ACHN (cell line): ENCODE measurements around the gene LRRC1.

ENCODE experiments used
- DNase-seq: peaks from one replicate; pipeline ENCODE4 v3.0.0-alpha.2; 2015
- in situ Hi-C: cut with HindIII; loops from 2 replicates; pipeline ENCODE4 v1.10.0; 2017; ENCODE audit warnings: low sequenced_read_pairs, low pct_ligation_motif_present, low pct_unique_long_range_greater_than_20kb

The LRRC1 gene

DNA sequence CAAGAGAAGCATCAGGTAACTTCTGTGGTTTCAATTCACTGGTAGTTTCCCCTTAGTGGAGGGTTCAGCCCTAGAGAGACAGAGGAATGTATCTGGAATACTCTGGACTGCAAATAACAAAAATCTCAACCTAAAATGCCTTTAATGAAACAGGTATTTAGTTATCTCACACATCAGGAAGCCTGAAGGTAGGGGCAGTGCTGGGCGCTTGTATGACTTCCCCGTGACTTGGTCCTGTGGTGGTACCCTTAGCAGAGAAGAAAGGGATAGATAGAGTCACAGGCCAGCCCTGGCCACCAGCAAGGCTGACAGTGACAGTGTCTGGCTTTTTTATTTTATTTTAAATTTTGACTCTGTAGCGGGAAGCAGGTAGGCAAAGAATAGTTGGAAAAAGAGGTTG lies 14.9 kb downstream of the LRRC1 start:
- DNase-seq: no peak
- in situ Hi-C loops: no loop called here

DNA sequence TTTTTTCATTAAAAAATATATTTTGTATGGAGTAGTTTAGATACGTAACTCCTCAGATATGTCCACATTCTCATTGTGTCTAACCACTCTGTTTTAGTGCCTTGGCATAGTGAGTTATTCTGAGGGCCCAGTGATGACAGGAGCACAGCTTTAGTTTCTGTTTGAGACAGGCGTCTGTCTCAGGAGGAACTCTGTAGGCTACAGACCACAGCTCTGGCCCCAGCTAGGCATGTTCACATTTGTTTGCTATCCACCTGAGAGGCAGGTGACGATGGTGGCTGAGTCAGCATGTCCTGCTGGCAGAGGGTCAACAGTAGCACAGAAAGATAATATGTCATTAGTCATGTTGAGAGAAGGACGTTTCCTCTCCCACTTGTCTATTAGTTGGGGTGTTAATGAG lies 16.3 kb downstream of the LRRC1 start:
- no peak for DNase-seq
- in situ Hi-C loops: no loop called here

DNA sequence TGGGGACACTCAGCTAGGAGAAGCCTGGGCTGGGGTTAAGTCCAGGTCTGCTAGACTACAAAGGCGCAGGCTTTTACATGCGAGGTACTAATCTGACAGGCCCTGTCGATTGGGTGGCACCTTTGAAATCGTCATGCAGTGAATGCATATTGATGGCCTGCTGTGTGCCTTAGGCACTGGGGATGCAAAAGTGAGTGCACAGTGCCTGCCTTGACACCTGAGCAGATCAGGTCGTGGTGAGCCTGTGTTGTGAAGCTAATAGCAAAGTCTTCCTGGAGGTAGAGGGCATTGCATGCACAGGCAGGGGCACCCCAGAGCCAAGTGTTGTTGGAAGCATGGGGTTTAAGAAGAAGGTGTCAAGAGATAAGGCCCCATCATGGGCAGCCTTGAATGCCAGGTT lies 16.9 kb downstream of the LRRC1 start:
- DNase-seq: no peak
- in situ Hi-C loops: no loop called here

DNA sequence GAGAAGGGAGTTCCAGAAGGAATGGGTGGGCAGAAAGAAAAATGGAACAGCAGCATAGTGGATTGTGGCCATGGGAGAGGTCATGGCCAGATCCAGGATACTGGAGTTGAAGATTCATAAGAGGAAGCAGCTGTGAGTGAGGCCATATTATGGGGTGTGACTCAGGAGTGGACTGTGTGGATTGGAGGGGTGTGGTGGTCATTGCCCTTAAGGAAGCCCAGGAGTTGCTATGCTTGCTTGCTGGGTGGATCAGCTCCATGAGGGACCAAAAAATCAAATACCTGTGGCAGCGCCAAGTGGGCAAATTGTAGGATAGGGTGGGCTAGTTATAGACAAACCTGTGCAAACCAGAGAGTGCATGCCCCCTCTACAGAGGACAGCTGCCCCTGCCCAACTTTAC lies 18.3 kb downstream of the LRRC1 start:
- no peak for DNase-seq
- in situ Hi-C loops: no loop called here

DNA sequence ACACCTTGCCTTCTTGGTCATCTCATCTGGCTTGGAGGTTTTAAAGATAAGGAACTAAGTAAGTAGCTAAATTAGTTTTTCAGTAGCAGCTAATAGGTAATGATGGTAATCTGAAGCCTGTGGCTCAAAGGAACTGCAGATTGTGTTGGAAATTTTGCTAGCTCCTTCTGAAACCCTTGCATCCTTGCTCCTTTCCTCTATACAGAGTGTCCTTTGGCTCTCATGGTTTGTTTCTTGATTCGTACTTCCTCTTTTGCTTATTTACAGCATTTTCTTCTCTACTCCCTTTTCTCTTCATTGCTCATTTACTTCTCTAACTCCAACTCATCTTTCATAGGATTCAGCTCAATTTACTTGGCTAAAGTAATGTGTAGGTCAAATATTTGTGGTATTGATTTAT lies 19.0 kb downstream of the LRRC1 start:
- in situ Hi-C loops: no loop called here
- no peak for DNase-seq

DNA sequence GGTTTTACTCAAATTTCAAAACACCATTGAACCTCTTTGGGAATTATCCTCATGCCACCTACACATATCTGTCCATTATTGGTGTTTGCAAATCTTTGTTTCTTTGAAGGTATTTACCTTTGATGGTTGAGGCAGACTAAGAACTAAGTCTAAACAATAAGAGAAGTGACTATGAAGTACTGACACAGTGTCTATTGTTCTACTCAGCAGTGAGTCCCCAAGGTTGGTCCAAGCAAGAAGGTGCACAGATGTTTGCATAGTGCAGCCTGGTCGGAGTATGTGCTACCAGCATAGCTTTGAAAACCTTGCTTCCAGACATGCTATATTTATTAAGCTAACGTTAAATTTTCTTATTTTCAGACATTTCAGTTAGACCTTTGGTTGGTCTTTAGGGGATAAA lies 19.5 kb downstream of the LRRC1 start:
- no peak for DNase-seq
- in situ Hi-C loops: no loop called here

DNA sequence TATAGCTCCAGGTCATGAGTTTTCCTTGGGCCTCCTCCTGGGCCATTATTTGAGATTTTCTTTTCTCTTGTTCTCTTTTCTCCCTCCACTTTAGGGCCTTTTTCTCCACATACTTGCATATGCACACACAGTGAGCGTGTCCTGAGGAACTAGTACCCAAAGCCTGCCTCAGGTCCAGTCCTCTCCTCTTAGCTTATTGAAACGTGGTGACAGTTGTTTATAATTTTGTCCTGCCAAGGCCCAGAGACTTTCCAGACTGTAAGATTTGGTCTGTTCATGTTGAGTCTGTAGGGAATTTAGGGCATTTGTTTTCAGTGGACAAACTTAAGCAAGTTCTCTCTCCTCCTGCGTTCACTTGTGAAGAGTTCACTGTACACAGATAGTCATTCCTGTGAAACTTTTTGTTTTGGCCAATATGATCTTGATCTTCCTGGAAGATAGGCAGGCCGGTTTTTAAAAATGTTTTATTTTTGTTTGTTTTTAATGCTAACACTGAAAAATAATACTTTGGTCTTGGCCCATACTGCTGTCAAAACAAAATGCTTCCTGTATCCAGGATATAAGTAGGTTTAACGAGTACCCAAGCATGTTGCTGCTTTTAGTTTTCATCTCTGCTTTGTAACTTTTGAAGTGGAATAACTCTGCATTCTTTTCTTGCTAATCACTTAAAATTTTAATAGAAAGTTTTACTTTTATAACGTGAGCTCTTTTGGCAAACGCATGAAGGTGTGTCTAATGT lies 20.7 kb downstream of the LRRC1 start:
- no peak for DNase-seq
- in situ Hi-C loops: no loop called here

DNA sequence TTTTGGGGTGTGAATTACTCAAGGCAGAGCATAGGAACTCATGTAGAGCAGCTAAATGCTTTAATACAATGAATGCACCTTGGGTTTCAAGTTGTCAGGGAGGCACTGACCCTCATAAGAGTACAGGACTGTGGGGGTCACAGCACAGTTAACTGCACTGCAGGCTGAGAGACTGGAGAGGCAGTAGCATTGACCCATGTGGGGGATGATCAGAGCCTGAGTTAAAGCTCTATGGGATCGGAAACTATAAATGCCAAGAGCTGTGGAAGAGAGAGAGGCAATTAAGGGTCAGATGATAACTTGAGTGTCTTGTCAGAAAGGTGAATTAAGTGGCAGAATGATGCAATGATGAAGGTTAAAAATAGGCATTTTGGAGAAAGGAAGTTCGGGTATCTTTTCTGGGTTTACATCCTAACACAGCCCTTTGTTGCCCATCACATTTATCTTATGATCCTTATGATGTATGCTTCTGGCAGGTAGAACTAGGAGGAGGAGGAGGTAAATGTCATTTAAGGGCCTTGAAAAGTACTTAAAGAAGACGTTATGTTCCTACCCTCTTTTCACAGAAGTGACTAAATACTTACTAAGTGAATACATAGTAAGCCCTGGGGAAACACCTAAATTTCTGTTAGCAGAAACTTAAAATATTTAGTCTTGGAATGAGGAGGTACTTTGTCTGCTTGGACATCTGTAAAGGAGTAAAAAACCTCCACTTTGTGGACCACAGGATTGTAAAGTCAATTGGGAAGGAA lies 24.2 kb downstream of the LRRC1 start:
- in situ Hi-C loops: no loop called here
- no peak for DNase-seq

DNA sequence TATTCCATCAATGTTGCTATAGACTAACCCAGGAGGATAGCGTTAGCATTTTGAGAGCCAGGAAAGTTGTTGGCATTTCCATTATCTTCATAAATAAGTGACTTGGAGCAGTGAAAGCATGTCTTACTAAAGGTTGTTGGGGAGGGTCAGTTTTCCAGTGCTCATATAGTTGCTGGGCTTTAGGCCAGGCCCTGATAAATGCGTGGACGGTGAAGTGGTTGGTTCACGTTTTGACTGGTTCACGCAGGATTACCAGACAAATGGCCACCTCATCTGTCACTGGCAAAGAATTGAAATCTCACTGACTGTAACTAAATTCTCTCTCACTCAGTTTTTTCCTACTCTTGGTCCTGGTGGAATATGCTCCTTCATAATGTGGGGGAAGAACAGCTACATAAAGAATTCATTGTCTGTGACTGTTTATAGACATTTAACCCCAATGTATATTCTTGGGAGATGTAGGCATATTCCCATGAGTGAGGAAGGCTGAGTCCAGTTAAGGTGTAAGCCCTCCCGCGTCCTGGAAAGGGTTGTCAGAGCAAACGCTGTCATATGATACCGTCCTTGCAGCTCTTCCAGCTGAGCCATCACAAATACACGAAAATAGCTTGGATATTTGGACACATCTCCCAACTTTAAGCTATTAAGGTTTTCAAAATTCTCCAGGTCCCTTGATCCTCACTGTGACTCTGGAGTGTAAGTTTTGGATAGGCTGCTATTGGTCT lies 27.8 kb downstream of the LRRC1 start:
- in situ Hi-C loops: no loop called here
- DNase-seq: no peak

DNA sequence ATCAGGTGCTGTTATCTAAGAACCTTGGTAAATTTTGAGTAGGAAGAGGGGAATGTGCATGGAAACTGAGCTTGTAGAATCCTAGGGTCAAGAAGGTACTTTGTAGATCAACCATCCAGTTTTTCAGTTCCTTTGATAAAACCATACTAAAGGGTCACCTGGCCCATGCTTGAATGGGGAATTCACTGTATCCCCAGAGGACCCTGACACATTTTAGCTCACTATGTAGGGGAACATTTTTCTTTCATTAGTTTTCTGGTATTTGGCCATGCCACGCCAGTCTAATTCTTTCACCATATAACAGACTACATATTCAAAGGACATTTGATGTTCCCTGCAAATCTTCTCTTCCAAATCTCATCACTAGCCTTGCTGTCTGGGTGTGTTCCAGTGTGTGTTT lies 29.9 kb downstream of the LRRC1 start:
- in situ Hi-C loops: no loop called here
- DNase-seq: no peak

DNA sequence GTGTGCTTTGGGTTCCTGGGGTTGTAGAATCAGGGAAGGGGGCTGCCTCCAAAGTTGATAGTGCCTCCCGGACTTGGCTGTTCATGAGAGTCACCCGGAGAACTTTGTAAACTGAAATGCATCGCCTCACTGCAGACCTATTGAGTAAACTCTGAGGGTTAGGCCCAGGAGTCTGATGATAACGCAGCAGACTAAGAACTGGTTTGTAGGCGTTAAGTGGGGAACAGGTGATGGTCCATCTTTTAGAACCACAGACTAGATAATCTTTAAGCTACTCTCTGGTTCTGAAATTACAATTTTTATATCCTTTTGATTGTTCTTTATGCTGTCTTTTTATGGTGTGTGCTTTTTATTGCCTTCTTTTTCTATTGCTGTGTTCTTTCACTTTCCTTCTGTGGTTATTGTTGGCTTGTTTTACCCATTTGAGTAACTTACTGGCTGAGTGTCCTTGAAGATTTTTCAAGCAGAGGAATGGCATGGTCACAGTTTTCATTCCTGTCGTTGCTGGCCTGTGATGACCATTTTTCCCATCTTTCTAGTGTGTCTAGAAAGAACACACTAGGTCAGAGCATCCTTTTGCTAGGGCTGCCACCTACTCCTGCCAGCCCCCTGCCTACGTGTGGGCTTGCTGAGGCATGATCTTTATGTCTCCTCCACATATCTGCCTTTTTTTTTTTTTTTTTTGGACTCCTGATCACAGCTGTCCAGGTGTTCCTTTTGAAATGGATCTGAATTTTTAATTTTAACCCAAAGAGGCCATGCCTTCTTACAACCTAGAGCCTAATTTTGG lies 30.9 kb downstream of the LRRC1 start:
- DNase-seq: no peak
- in situ Hi-C loops: no loop called here

DNA sequence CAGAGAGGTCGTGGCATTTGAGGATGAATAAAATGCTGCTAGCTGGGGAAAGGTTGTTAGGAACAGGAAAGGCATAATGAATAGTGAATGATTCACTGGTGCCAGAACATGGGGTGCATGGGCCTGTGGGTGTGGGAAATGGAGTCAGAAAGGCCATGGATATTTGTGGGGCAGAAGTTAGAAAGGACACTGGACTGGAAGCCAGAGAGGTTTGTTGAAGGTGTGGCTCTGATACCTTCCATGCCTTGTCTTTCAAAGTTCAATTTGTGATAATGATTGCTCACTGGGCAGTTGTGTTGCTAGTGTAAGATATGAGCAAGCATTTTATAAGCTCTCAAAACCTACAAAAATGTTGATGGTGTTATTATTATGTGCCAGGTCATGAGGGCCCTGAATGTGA lies 32.7 kb downstream of the LRRC1 start:
- in situ Hi-C loops: no loop called here
- DNase-seq: no peak

DNA sequence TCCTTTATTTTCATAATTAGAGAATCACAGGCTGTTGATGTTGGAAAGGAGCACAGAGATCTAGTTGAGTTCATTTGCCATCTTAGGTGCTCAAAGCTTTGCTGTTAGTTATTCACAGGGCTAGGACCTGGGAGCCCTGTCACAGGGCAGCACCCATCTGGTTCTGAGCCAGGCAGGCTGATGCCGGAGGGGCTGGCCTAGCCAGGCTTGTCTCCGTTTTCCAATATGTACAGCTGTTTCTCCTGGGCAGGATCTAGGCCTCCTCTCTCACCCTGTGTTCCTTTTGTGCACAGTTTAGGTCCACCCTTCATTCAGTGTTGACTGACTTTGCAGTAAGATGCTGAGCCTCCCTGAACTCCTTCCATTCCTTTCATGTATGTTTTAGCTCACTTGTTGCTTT lies 33.4 kb downstream of the LRRC1 start:
- in situ Hi-C loops: no loop called here
- no peak for DNase-seq

DNA sequence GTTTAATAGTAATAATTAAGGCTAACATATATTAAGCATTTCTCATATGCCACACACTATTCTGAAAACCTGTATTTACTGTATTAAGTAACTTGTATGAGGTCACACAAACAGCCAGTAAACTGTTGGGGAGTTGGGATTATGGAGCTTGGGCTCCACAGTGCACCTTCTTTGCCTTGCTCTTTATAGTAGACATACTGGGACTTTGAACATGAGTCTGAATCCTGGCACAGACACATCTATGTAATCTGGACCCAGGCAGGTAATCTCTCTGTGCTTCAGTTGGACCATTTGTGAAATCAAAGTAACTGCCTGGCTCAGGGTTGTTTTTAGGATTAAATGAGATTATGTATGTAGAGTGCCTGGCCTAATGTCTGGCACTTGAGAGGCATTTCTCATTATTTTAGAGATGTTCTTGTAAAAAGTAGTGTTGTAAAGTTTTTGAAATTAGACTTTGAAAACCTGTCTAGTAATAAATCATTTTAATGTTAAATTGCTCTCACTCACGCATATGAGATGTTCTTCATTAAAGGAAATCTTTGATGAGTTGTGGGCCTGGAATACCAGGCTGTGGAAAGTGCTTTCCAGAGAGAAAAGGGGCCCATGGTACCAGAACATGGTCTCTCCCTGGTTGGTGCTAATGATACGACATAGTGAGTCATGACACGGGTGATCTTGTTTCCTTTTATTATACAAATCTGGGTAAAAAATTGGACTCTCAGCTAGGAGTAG lies 34.3 kb downstream of the LRRC1 start:
- in situ Hi-C loops: no loop called here

DNA sequence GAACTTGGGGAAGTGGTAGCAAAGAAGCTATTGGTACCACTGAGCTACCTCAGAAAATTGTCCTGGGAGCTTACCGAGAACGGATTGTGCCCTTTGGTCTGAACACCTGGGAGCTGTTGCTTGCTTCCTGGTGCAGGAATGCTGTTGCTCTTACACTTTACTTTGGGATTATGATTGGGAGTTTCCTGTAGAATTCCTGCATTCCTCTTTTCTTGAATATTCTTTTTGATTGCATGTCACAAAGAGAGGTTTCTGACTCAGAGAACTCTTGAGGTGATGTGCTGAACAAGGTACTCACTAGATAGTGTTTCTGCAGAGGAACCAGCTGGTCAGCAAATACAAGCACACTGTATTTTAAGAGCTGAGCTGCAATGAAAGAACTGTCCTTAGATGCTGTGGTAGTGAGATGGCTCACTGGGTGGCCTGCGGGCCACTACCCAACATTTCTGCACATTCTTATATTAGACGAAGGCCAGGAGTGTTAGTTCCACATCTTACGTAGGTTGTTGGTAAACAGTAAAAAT lies 35.0 kb downstream of the LRRC1 start:
- no peak for DNase-seq
- in situ Hi-C loops: no loop called here

More for the DNA sequence above, 34.3 kb downstream of the LRRC1 start:
- no peak for DNase-seq

DNA sequence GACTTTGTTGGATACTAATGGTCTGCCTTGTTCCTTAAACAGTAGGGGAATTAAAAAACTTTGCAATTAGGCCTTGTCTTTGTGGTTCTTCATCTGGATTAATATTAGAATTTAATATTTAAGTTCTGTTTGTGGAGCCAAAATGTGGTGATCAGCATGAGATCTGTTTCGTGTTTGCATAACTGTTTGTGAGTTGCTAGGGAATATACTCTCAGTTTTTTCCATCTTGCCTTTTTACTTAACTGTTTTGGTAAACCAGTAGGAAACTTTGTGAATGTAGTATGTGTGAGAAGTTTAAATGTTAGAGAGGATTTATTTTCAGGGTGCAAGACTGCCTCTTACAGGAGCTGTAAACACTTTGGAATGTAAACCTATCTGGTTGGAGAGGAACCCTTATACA lies 35.6 kb downstream of the LRRC1 start:
- in situ Hi-C loops: no loop called here
- no peak for DNase-seq

DNA sequence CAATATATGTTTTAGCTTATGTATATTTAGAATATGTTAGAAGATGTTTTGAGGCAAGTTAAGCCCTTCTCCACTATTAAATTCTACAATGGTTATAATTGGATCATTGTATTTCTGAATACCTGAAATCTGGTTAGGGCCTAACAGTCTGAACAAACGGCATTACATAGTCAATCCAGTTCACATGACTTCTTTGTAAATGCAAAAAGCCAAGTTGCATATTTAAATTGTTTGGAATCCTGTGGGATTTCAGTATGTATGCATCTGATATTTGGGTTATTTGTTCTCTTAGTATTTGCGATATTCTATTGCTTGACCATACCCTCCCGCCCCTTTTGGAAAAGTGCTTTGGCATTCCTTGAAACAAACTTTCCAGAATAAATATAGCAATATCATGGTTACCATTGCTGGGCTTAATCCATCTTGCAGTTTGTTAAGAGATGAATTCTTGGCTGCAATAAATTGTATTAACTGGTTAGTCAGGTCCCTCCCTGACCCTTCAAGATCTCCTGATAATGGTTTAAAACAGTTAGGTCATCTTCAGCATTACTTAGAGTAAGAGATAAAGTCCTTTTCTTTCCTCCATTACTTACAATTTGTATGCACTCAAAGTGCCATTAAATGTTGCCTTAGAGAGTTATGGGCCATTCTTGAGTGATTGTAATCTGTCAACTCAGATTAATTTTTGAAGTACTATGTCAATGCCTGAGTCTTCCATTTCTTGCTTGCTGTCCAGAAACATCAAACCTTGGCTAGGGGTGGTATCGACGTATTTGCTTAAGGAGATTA lies 36.5 kb downstream of the LRRC1 start:
- no peak for DNase-seq
- in situ Hi-C loops: no loop called here
